RCC 7860 (cell line): Measurements from ENCODE around the gene TUT4.
"Not testable (repeated sequence)": the region's sequence is repeated elsewhere in the genome, so short reads cannot be mapped to it uniquely, and the experiment has no call there.

Experiments used
- DNase-seq: peaks from one replicate; pipeline ENCODE4 v3.0.0-alpha.2; 2015; ENCODE audit warnings: low spot score
- FAIRE-seq: peaks from 2 replicates; lab custom pipeline; 2012; peaks lifted over from hg19 to GRCh38; lab: Jason Lieb, UNC

TUT4 gene

DNA sequence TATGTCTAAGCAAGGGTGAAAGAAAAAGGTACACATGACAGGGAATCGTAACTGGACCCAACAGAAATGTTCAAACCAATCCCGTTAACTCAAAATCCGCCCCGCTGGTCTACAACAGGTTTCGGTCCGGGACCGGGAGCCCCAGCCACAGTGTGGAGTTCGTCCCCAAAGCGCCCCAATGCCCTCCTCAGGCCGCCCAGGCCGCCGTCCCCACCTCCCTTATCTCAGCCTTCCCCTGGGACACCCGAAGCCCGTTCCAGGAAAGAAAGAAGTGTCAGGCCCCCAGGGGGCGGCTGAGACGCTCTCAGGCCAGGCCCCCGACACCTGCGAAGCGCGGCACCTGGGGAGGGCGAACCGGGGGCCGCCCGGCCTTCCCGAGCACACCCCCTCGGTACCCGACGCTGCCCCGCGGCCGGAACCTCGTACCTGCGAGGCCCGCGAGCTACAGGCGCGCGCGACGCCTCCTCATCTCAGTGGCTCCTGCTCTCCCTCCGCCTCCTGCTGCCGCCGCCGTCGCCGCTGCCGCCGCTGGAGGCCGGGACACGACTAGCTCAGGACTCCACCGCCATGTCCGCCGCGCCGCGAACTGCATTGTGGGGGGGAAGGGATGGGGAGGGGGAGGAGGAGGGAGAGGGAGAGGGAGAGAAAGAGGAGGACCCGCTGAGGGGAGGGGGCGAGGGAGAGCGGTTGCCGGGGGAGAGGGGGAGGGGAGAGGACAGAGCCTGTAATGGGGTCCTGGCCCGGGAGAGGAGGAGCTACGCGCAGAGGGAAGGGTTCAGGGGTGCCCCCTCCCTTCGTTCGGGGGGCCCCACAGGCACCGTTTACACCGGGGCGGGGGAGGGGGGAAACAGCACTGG, at the start of gene TUT4:
Gene TUT4, minus strand, starts transcription at position 588 of the 857 bp plus-strand sequence. CDS start 26,812 bp downstream, outside the sequence.
- DNase-seq = peak; percentile 53
- no peak for FAIRE-seq

DNA sequence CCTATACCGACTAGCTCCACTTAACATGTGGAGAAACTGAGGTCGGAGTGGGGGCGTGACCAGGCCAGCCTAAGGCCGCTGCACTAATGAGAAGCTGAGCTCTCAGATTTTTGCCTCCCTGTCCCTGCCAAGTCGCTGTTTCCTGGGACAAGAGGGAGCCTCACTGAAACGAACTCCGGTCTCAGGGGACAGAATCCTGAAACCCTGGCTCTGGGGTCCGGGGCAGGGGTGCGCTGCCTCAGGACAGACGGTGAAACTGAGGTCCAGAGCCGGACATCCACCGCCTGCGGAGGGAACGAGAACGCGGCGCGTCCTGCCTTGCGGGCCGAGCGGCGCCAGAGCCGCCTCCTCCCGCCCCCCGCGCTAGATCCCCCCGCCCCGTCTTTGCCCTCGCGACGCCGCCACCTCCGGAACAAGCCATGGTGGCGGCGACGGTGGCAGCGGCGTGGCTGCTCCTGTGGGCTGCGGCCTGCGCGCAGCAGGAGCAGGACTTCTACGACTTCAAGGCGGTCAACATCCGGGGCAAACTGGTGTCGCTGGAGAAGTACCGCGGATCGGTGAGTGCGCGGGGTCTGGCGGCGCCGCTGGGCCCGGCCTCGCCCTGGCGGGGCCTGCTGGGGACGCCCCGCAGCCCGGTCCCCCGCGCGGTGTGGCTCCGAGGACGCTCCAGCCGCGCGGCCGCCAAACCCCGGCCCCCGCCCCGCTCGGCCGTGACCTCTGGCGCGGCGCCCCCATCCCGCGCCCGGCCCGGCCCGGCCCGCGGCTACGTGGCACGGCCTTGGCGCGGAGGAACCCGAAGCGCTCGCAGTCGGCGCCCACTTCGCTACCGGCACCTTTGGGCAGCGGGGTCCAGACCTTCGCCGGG, 49.3 kb upstream of the TUT4 start, which contains the start of gene GPX7:
Gene GPX7, plus strand, starts transcription at position 381 of the 865 bp plus-strand sequence. Its CDS starts 39 bp downstream, at position 420.
- FAIRE-seq (no peak), DNase-seq (no peak)

DNA sequence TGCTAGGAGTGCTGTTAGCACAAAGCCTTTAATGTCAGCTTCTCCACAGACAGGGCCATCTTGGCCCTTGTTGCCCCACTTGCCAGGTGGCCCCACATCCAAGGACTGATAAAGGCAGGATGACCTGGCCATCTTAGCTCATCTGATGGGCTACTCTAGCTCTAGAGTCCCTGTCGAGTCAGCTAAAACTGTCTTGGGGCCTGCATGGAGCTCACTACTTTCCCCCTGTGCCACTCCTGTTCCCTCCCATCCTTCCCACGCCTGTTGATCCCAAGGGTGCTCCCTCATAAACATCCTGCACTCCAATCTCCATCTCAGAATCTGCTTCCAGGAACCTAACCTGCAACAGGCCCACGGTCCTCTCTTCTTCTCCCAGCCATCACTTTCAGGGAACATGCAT, 48.6 kb upstream of the TUT4 start:
- no peak for DNase-seq
- FAIRE-seq = no peak

GRCh38 chr1:52600533-52601179, 47.8 kb upstream of the TUT4 start:
- DNase-seq (no peak), FAIRE-seq (no peak)

GRCh38 chr1:52599236-52599635, 46.3 kb upstream of the TUT4 start:
- FAIRE-seq (no peak), DNase-seq (no peak)

- FAIRE-seq (no peak), DNase-seq (no peak)
Observed at GRCh38 chr1:52598729-52599128, 45.8 kb upstream of the TUT4 start.

GRCh38 chr1:52597912-52598311, 45.0 kb upstream of the TUT4 start:
- FAIRE-seq = no peak
- no peak for DNase-seq

GRCh38 chr1:52595061-52595460, 42.2 kb upstream of the TUT4 start:
- FAIRE-seq (no peak), DNase-seq (no peak)

DNA sequence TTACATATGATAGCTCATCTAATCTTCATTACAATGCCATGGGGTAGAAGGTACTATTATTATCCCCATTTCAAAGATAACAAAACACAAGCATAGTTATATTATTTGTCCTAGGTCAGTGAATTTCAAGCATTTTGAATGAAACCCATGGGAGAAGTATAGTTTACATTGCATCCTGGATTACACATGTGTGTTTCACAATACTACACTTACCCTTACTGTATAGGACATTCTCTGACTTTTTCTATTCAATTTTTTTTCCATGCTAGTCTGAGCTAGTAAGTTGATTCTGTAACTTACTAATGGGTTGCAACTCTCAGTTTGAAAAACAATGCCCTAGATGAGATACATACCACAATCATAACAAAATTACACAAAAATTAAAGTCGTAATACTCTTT, 40.6 kb upstream of the TUT4 start:
- DNase-seq = no peak

GRCh38 chr1:52592637-52593323, 39.9 kb upstream of the TUT4 start:
- FAIRE-seq (no peak), DNase-seq (no peak)

More for the DNA sequence above, 40.6 kb upstream of the TUT4 start:
- no peak for FAIRE-seq

DNA sequence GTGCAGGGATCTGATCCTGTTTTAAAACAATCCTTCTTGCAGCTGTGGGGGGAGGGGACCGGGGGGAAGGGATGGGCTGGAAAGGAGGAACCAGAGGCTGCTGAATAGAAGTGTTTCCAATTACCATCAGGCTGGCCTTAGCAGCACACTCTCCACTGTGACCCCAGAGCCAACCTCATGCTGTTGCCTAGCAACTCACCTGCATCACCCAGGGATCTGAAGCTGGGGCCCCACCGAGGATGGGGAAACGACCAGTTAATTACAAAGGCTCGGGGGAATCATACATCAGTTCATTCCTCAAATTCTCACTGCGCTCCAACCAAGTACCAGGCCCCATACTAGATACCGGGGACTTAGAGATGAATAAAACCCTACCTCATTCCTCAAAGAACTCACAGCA, 37.4 kb upstream of the TUT4 start:
- FAIRE-seq = no peak
- DNase-seq = no peak

- DNase-seq (no peak), FAIRE-seq (no peak)
Observed at GRCh38 chr1:52588535-52588934, 35.6 kb upstream of the TUT4 start.

DNA sequence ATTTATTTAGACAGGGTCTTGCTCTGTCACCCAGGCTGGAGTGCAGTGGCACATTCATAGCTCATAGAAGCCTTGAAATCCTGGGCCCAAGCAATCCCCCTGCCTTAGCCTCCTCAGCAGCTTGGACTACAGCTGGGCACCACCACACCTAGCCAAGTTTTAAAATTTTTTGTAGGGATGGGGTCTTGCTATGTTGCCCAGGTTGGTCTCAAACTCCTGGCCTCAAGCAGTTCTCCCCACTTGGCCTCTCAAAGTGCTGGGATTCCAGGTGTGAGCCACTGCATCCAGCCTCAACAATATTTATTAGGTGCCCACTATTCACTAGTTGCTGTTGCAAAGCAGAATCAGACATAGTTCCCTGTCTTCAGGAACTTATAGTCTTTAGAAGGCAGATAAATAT, 35.1 kb upstream of the TUT4 start:
- no peak for FAIRE-seq
- DNase-seq = no peak

- DNase-seq = no peak
- no peak for FAIRE-seq
Observed at GRCh38 chr1:52585474-52585873, 32.6 kb upstream of the TUT4 start.

- no peak for DNase-seq
- FAIRE-seq = no peak
Observed at GRCh38 chr1:52582116-52582696, 29.3 kb upstream of the TUT4 start.

- DNase-seq (no peak), FAIRE-seq (no peak)
Observed at GRCh38 chr1:52580283-52580682, 27.4 kb upstream of the TUT4 start.

GRCh38 chr1:52579415-52579814, 26.5 kb upstream of the TUT4 start:
- no peak for DNase-seq
- FAIRE-seq = no peak

DNA sequence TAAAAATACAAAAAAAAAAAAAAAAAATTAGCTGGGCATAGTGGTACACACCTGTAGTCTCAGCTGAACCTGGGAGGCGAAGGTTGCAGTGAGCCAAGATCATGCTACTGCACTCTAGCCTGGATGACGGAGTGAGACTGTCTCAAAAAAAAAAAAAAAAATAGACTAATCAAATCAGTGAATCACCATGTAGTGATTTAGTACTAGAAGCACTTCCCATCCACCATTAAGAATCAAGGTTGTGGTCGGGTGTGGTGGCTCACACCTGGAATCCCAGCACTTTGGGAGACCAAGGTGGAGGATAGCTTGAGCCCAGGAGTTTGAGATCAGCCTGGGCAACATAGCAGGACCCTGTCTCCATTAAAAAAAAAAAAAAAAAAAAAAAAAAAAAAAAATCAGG, 25.2 kb upstream of the TUT4 start:
- DNase-seq, FAIRE-seq: not testable (repeated sequence)

GRCh38 chr1:52576074-52576473, 23.2 kb upstream of the TUT4 start:
- DNase-seq = no peak
- no peak for FAIRE-seq

DNA sequence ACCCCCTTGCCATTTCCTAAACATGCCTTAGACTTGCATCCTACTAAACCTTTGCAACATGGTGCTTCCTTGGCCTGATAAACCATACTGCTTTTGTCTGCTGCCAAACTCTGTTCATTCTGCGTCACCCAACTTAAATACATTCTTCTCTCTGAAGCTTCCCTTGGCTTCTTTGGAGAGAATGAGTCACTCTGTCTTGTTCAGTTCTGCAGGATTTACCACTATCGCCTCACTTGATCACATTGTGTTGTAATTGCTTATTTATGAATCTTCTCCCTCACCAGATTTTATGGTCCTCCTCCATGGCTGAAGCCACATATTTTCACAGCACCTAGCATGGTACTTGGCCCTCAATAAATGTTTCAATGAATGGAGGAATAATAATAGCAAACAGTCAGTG, 21.7 kb upstream of the TUT4 start:
- FAIRE-seq = peak; percentile 41
- peak; percentile 43 for DNase-seq
